ENCODE measurements around the gene ULK4. TPM values are rescaled to one million over a fixed set of nuclear protein-coding genes. Genes with fewer than 3 reads are reported as not detected.

The ULK4 gene
- total and polyA plus RNA-seq, 9 of the 15 experiments (the other 6 are each of a cell fraction or from before 2014, with no cell fraction given) = 3.0 to 5.9 (median 3.5) TPM

DNA sequence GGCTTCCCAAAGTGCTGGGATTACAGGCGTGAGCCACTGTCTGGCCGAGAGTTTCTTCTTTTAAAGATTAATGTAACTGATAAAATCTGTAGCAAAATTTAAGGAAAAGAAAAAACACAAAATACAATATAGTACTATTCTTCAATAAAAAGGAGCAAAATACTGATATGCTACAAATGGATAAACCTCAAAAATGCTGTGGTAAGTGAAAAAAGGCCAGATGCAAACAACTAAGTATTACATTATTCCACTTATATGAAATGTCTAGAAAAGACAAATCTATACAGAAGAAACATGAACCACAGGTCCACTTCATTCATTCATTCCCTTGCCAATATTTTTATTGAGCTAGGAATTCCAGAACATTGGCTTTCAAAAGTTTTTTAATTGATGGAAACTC, 463.1 kb downstream of the ULK4 start:
- 0% methylated on average over 2 of the region's 2 CpGs for WGBS (ENCODE audit: insufficient coverage, low coverage, missing lambda C conversion rate)
- no peaks in the 10 kb centered on the region for H3K36me3 ChIP-seq (ENCODE audit: control insufficient read depth, insufficient read depth, low read length)
- no peaks in the 10 kb centered on the region for H3K9me3 ChIP-seq (replicated peaks; ENCODE audit: control insufficient read depth, insufficient read depth, low read depth, low read length)
- TF ChIP-seq MAFF (IDR thresholded peaks at IDR 0.05; ENCODE audit: low read length) (peak; percentile 20; the same call in 1 of the 2 replicates), SP1 (CRISPR knock-in tag; IDR thresholded peaks at IDR 0.05) (no peak), ZNF184 (CRISPR knock-in tag; IDR thresholded peaks at IDR 0.05) (no peak), ZNF316 (IDR thresholded peaks at IDR 0.05) (peak; percentile 41)
- no peak overlapping the region for H3K27ac ChIP-seq (ENCODE audit: extremely low read depth, low read depth, low read length)
- H3K4me3 ChIP-seq = no peak overlapping the region
- no peaks in the 10 kb centered on the region for H3K4me1 ChIP-seq (replicated peaks in 1 of 2; ENCODE audit: control insufficient read depth in 2 of 2, insufficient read depth in 2 of 2, low read length in 2 of 2)
- no peaks in the 10 kb centered on the region for H3K79me2 ChIP-seq (ENCODE audit: control insufficient read depth, insufficient read depth, low read length)
- H3K9me1 ChIP-seq (ENCODE audit: control insufficient read depth, insufficient read depth, low read length) = no peaks in the 10 kb centered on the region
- DNase-seq (ENCODE audit: extremely low read depth in 1 of 4, low spot score in 3 of 4) (no peak), ATAC-seq (no peak), FAIRE-seq (no peak)
- H3K4me2 ChIP-seq (ENCODE audit: insufficient read depth, low read length) = no peak overlapping the region
- no peaks in the 10 kb centered on the region for H4K20me1 ChIP-seq (replicated peaks; ENCODE audit: control insufficient read depth, insufficient read depth, low read length)
- ChIA-PET POLR2A (no interaction called here), CTCF (ENCODE audit: low intra/inter-chr PET ratio) (no interaction called here)
- BruUV-seq (replicated peaks) = no TSS peak
- H2AFZ ChIP-seq (ENCODE audit: low read depth, low read length) = no peak overlapping the region
- intact Hi-C loops (cut with micrococcal nuclease) = no loop called here
- in situ Hi-C loops (cut with MboI) = no loop called here
- no peaks in the 10 kb centered on the region for H3K27me3 ChIP-seq (ENCODE audit: control insufficient read depth in 2 of 2, insufficient read depth in 2 of 2, low read length in 2 of 2)
- H3K9ac ChIP-seq (ENCODE audit: insufficient read depth in 1 of 2, low read depth in 2 of 2, low read length in 2 of 2) = no peak overlapping the region

DNA sequence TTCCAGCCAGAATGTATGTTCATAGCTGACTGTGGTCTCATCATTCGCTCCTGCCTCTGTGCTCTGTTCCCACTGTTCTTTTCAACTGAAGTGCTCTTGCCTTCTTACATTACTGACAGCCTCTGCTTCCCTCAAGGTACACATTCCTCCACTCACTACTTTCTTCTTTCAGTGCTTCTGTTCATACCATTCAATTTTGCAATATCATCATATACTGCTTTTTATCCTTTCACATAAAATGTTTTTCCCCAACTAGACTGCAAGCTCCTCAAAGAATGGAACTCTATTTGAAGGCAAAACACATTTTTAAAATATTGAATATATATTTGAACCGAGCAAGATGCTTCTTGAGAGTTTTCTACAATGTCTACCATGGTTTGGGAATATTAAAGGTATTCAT, 471.5 kb downstream of the ULK4 start:
- Histone ChIP-seq H4K20me1 (replicated peaks; ENCODE audit: control insufficient read depth, insufficient read depth, low read length) (no peaks in the 10 kb centered on the region), H3K9me3 (replicated peaks; ENCODE audit: control insufficient read depth, insufficient read depth, low read depth, low read length) (no peaks in the 10 kb centered on the region), H3K4me3 (no peak overlapping the region), H2AFZ (ENCODE audit: low read depth, low read length) (no peak overlapping the region), H3K9ac (ENCODE audit: insufficient read depth in 1 of 2, low read depth in 2 of 2, low read length in 2 of 2) (no peak overlapping the region), H3K27me3 (ENCODE audit: control insufficient read depth in 2 of 2, insufficient read depth in 2 of 2, low read length in 2 of 2) (no peaks in the 10 kb centered on the region), H3K9me1 (ENCODE audit: control insufficient read depth, insufficient read depth, low read length) (no peaks in the 10 kb centered on the region), H3K4me2 (ENCODE audit: insufficient read depth, low read length) (no peak overlapping the region), H3K79me2 (ENCODE audit: control insufficient read depth, insufficient read depth, low read length) (no peaks in the 10 kb centered on the region), H3K27ac (ENCODE audit: extremely low read depth, low read depth, low read length) (no peak overlapping the region), H3K36me3 (ENCODE audit: control insufficient read depth, insufficient read depth, low read length) (no peaks in the 10 kb centered on the region), H3K4me1 (replicated peaks in 1 of 2; ENCODE audit: control insufficient read depth in 2 of 2, insufficient read depth in 2 of 2, low read length in 2 of 2) (no peaks in the 10 kb centered on the region)
- FAIRE-seq = no peak
- POLR2A ChIA-PET = interaction anchor here (0.7 kb wide), 1 partner anchor 28 kb away, joined by 3 read pairs; no protein-coding TSS in a partner anchor
- in situ Hi-C loops (cut with MboI) = no loop called here
- CTCF ChIA-PET (ENCODE audit: low intra/inter-chr PET ratio) = no interaction called here
- intact Hi-C loops (cut with micrococcal nuclease) = no loop called here
- 0% methylated on average over 2 of the region's 2 CpGs for WGBS (ENCODE audit: insufficient coverage, low coverage, missing lambda C conversion rate)
- BruUV-seq (replicated peaks) = no TSS peak
- no peak for TF ChIP-seq RAD51 (IDR thresholded peaks at IDR 0.05; ENCODE audit: borderline replicate concordance, low read depth)
- no peak for TF ChIP-seq CHD4 (IDR thresholded peaks at IDR 0.05; ENCODE audit: insufficient read depth, insufficient replicate concordance, low read depth, low read length, poor library complexity, severe bottlenecking)
- no peak for TF ChIP-seq FOXK1 (CRISPR knock-in tag; IDR thresholded peaks at IDR 0.05; ENCODE audit: borderline replicate concordance)
- TF ChIP-seq ZNF316 (IDR thresholded peaks at IDR 0.05) = peak; percentile 81
- TF ChIP-seq MAFG (tag; conservative IDR thresholded peaks at IDR 0.05) = peak; percentile 53
- TF ChIP-seq ZNF263 (CRISPR knock-in tag; IDR thresholded peaks at IDR 0.05; ENCODE audit: borderline replicate concordance) = no peak
- no peak for TF ChIP-seq DMBX1 (CRISPR knock-in tag; IDR thresholded peaks at IDR 0.05; ENCODE audit: borderline replicate concordance)
- TF ChIP-seq TAL1 (IDR thresholded peaks at IDR 0.05) = no peak
- TF ChIP-seq SMAD4 (CRISPR knock-in tag; conservative IDR thresholded peaks at IDR 0.05) = no peak
- TF ChIP-seq MAFF (IDR thresholded peaks at IDR 0.05; ENCODE audit: low read length) = peak; percentile 47
- TF ChIP-seq U2AF1 (optimal IDR thresholded peaks at IDR 0.05; ENCODE audit: low read depth, low read length) = no peak
- no peak for TF ChIP-seq ARID1B (IDR thresholded peaks at IDR 0.05)
- peak; percentile 48; the same call in 1 of the 2 replicates for TF ChIP-seq C11orf30 (IDR thresholded peaks at IDR 0.05; ENCODE audit: low read depth)
- TF ChIP-seq ZNF583 (CRISPR knock-in tag; IDR thresholded peaks at IDR 0.05) = no peak
- no peak for DNase-seq (ENCODE audit: extremely low read depth in 1 of 4, low spot score in 3 of 4)
- ATAC-seq = no peak

Data from K562 (cell line).